Mesenteric fat pad (tissue), 1 donor: Measurements from ENCODE around the gene CCER1. TPM values are rescaled to one million over a fixed set of nuclear protein-coding genes. Genes with fewer than 3 reads are reported as not detected.

ENCODE experiments used
- DNase-seq: peaks from one replicate; pipeline ENCODE4 v3.0.0-alpha.2; 2020; ENCODE audit warnings: low spot score
- total RNA-seq: library from RNA; stranded (reverse); fragmentation: NEBNext Ultra II Directional; extraction: Animal tissue kit (Norgen Biotek cat#: 25700); gene quantifications from one replicate; pipeline ENCODE4 v1.2.1, GENCODE V29; 2021
- donor health status: DM: yes; HTN: yes; CAD: no.

Gene CCER1
- total RNA-seq, 1 donor from 2014 or later: not detected

GRCh38 chr12:90921536-90921935 is 33.4 kb downstream of the CCER1 start:
- no peak for DNase-seq

GRCh38 chr12:90920222-90920621 is 34.8 kb downstream of the CCER1 start:
- no peak for DNase-seq

DNA sequence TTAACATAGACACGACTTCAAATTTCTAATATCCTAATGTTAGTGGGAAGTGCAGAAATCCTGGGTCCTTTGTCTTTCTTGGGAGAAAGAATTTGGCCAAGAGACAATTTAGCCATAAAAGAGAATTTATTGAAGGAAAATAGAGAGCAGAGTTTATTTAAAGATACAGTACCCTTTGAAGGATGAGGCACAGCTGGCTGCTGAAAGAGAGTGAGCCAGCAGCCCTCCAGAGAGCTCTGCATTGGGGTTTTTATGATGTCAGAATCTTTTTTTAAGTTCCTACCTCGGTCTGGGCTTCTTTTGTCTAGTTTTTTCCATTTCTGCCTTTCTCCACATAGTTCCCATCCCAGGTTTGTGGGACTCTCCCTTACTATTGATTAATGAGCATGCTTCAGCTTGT is 37.5 kb downstream of the CCER1 start:
- DNase-seq: no peak

GRCh38 chr12:90916516-90916915 is 38.5 kb downstream of the CCER1 start:
- DNase-seq: no peak

- no peak for DNase-seq
These were observed 39.6 kb downstream of the CCER1 start for GRCh38 chr12:90915353-90915752.

DNA sequence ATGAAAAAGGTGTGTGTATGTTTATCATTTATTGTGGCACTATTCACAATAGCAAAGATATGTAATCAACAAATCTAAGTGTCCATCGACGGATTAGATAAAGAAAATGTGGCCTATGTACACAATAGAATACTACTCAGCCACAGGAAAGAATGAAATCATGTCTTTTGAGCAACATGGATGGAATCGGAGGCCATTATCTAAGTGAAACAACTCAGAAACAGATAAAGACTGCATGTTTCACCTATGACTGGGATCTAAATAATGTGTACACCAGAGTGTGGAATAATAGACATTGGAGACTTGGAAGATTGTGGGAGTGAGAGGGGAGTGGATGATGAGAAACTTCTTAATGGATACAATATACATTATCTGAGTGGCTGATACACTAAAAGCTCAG is 44.0 kb downstream of the CCER1 start:
- no peak for DNase-seq

DNA sequence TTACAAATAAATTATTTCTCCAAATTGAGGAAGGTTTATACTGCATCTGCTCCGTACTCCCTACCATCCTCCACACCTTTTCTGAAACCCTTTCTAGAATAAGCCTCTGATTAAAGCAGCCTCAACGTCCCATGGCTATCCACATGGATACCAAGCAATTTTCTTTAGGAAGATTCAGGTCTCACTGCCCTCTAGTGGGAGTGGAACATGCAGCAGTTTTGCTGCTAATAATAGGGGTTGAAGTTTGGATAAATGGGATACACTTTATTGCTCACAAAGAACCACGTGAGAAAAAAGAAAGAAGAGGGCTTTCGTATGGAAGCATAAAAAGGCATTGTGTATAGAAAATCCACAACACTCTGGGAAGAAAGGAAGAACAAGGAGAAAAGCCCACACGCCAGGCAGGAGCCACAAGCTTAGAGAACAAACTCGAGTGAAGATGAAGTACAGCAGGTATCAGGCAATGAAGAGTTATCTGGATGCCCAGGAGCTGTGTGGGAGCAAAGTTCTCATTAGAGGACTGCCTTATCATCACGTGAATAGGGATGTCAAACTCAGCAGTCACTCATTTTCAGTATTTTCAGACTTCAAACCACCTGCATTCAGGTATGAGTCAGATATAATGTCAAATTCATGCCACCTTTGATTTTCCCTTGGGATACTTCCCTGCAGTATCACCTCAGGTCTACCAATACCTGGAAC is 45.8 kb downstream of the CCER1 start:
- no peak for DNase-seq

DNA sequence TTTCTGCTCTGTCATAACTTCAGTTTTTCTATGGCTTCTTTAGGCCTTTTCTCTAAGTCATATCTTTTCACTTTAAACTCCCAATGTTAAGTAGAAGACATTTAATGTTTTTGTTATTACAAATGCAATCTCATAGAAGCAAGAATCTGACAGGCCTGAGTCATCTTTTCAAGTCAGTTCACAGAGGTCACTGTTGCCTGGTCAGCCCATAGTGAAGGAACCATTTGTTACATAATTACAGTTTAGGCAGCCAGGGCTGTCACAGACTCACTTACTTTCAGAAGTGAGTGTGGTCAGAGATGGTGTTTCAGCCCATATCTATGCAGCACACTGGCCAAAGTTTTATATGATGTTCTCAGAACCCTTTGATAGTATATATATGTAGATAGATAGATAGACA is 46.5 kb downstream of the CCER1 start:
- no peak for DNase-seq

- DNase-seq: no peak
These were observed 49.1 kb downstream of the CCER1 start for GRCh38 chr12:90905691-90906370.

- DNase-seq: no peak
These were observed 52.4 kb downstream of the CCER1 start for GRCh38 chr12:90902596-90902995.

Other genes with a start within 250 kb of the CCER1 start
- gene EPYC, start 49.8 kb upstream of the CCER1 start, total RNA-seq: not detected
- not detected for gene KERA, start 102.8 kb upstream of the CCER1 start, total RNA-seq
- gene LUM, start 156.3 kb upstream of the CCER1 start, total RNA-seq: 170 TPM
- gene DCN, start 227.6 kb upstream of the CCER1 start, total RNA-seq: 1,241 TPM